ENCODE measurements around the gene POMT1.
"Not testable (repeated sequence)": the region's sequence is repeated elsewhere in the genome, so short reads cannot be mapped to it uniquely, and the experiment has no call there.

POMT1 gene

GRCh38 chr9:131500939-131501541, 1.7 kb upstream of the POMT1 start:
- peak; percentile 83 for DNase-seq

GRCh38 chr9:131503626-131504465, 1.1 kb downstream of the POMT1 start:
- peak; percentile 86 for DNase-seq

GRCh38 chr9:131505012-131505411, 2.3 kb downstream of the POMT1 start:
- no peak for DNase-seq

GRCh38 chr9:131511416-131511815, 8.7 kb downstream of the POMT1 start:
- no peak for DNase-seq

- DNase-seq: no peak
These were observed 9.2 kb downstream of the POMT1 start for GRCh38 chr9:131511880-131512279.

- no peak for DNase-seq
These were observed 10.5 kb downstream of the POMT1 start for GRCh38 chr9:131513177-131513576.

GRCh38 chr9:131515559-131516031, 12.9 kb downstream of the POMT1 start:
- DNase-seq: not testable (repeated sequence)

GRCh38 chr9:131516100-131516499, 13.4 kb downstream of the POMT1 start:
- DNase-seq: no peak

- no peak for DNase-seq
These were observed 14.2 kb downstream of the POMT1 start for GRCh38 chr9:131516930-131517329.

GRCh38 chr9:131517761-131518190, 15.1 kb downstream of the POMT1 start:
- DNase-seq: no peak

GRCh38 chr9:131518553-131518952, 15.8 kb downstream of the POMT1 start:
- no peak for DNase-seq

- no peak for DNase-seq
These were observed 17.8 kb downstream of the POMT1 start for GRCh38 chr9:131520503-131520902.

GRCh38 chr9:131521203-131521602, 18.5 kb downstream of the POMT1 start:
- no peak for DNase-seq

GRCh38 chr9:131521822-131522221, 19.1 kb downstream of the POMT1 start:
- no peak for DNase-seq

GRCh38 chr9:131522257-131523085, 19.8 kb downstream of the POMT1 start:
- DNase-seq: no peak

GRCh38 chr9:131523086-131523388, 20.3 kb downstream of the POMT1 start:
- DNase-seq: no peak

- DNase-seq: no peak
These were observed 21.0 kb downstream of the POMT1 start for GRCh38 chr9:131523451-131524435.

GRCh38 chr9:131524665-131525315, 22.1 kb downstream of the POMT1 start:
- no peak for DNase-seq

GRCh38 chr9:131525643-131526565, 23.2 kb downstream of the POMT1 start:
- DNase-seq: no peak

GRCh38 chr9:131528186-131528585, 25.5 kb downstream of the POMT1 start:
- DNase-seq: no peak

Measured in activated CD8-positive, alpha-beta memory T cell treated with anti-CD3 and anti-CD28 coated beads, Interleukin-2, amount 50 U/mL, for 48 hours (primary cell).